Activated naive CD8-positive, alpha-beta T cell treated with anti-CD3 and anti-CD28 coated beads, Interleukin-2, amount 10 ng/mL, durations not matched to agents 7 days and 5 days (primary cell): Measurements from ENCODE around the gene CCND1. TPM values are rescaled to one million over a fixed set of nuclear protein-coding genes. Genes with fewer than 3 reads are reported as not detected.

Experiments used
- ATAC-seq: fragments of 150-1000 bp; cut with Tn5 transposase; one replicate; pipeline ENCODE4 v1.10.0; 2021; ENCODE audit warnings: low read depth, moderate library complexity
- POLR2A ChIA-PET: fragments of 350-600 bp; sonication (Branson Sonifier 250); formaldehyde crosslinking; loops from one replicate; lab custom pipeline; 2021; ENCODE audit warnings: antibody characterized with exemption; lab: Charles Lee
- DNase-seq: peaks from one replicate; pipeline ENCODE4 v3.0.0; 2021
- H3K27ac Mint-ChIP-seq: one replicate; pipeline ENCODE4 v1.8.0; 2022; ENCODE audit warnings: mild to moderate bottlenecking, mixed read lengths
- H3K27me3 Mint-ChIP-seq: one replicate; pipeline ENCODE4 v1.8.0; 2022; ENCODE audit warnings: mild to moderate bottlenecking, moderate library complexity, mixed read lengths
- H3K36me3 Mint-ChIP-seq: one replicate; pipeline ENCODE4 v1.8.0; 2021; ENCODE audit warnings: mild to moderate bottlenecking, mixed read lengths
- H3K4me1 Mint-ChIP-seq: one replicate; pipeline ENCODE4 v1.8.0; 2021; ENCODE audit warnings: mixed read lengths
- H3K4me3 Mint-ChIP-seq: one replicate; pipeline ENCODE4 v1.8.0; 2022; ENCODE audit warnings: mild to moderate bottlenecking, moderate library complexity, mixed read lengths
- H3K9me3 Mint-ChIP-seq: one replicate; pipeline ENCODE4 v1.8.0; 2021; ENCODE audit warnings: mixed read lengths
- total RNA-seq, 2 experiments: library from RNA; stranded (reverse); gene quantifications; one replicate each; pipeline ENCODE4 v1.2.3, GENCODE V29; 2021

CCND1 gene
- total RNA-seq, 2 experiments from 2014 or later, result 0.78 to 0.96 TPM

GRCh38 chr11:69665669-69666068 is 24.7 kb downstream of the CCND1 start:
- POLR2A ChIA-PET, result no interaction called here
- no peak overlapping the region for H3K4me3 Mint-ChIP-seq
- no peak overlapping the region for H3K27ac Mint-ChIP-seq
- H3K9me3 Mint-ChIP-seq, result no peaks in the 10 kb centered on the region
- no peak for ATAC-seq
- H3K36me3 Mint-ChIP-seq, result peaks cover 2% of the 10 kb centered on the region
- DNase-seq, result no peak
- no peaks in the 10 kb centered on the region for H3K27me3 Mint-ChIP-seq
- H3K4me1 Mint-ChIP-seq, result peaks cover 6% of the 10 kb centered on the region

DNA sequence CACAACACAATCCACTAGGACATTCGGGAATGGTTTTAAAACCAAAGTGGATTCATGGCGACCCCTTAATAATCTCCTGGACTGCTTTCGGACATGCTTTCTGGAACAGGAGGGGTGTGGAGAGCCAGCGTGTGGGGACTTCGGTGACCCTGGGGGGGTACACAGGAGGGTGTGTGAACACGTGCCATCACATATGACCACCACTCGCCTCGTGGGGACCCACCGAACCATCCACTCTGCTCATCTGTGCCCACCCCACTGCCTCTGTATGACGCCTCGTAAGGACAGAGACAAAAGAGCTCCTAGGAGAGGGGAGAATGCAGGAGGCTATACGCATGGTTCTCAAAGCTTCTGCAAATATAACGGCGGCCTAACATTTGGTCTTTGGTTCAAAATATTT is 25.3 kb downstream of the CCND1 start:
- DNase-seq, result no peak
- POLR2A ChIA-PET, result interaction anchor here (0.6 kb wide), 1 partner anchor 31 kb away, joined by 3 read pairs; no protein-coding TSS in a partner anchor
- H3K4me3 Mint-ChIP-seq, result no peak overlapping the region
- no peak overlapping the region for H3K27ac Mint-ChIP-seq
- peaks cover 2% of the 10 kb centered on the region for H3K36me3 Mint-ChIP-seq
- no peak for ATAC-seq
- H3K27me3 Mint-ChIP-seq, result no peaks in the 10 kb centered on the region
- H3K4me1 Mint-ChIP-seq, result peaks cover 7% of the 10 kb centered on the region
- H3K9me3 Mint-ChIP-seq, result no peaks in the 10 kb centered on the region

GRCh38 chr11:69666752-69667536 is 26.0 kb downstream of the CCND1 start:
- H3K27ac Mint-ChIP-seq, result no peak overlapping the region
- no peaks in the 10 kb centered on the region for H3K9me3 Mint-ChIP-seq
- H3K27me3 Mint-ChIP-seq, result no peaks in the 10 kb centered on the region
- DNase-seq (no peak), ATAC-seq (no peak)
- POLR2A ChIA-PET, result interaction anchor here (0.6 kb wide), 1 partner anchor 32 kb away, joined by 3 read pairs; no protein-coding TSS in a partner anchor
- peaks cover 7% of the 10 kb centered on the region for H3K4me1 Mint-ChIP-seq
- H3K4me3 Mint-ChIP-seq, result no peak overlapping the region
- peaks cover 2% of the 10 kb centered on the region for H3K36me3 Mint-ChIP-seq

GRCh38 chr11:69667619-69668604 is 27.0 kb downstream of the CCND1 start:
- Mint-ChIP-seq H3K36me3 (peaks cover 2% of the 10 kb centered on the region), H3K4me1 (peaks cover 7% of the 10 kb centered on the region), H3K9me3 (no peaks in the 10 kb centered on the region), H3K27ac (no peak overlapping the region), H3K4me3 (no peak overlapping the region), H3K27me3 (no peaks in the 10 kb centered on the region)
- DNase-seq (no peak), ATAC-seq (no peak)
- POLR2A ChIA-PET, result no interaction called here

GRCh38 chr11:69669486-69669885 is 28.5 kb downstream of the CCND1 start:
- Mint-ChIP-seq H3K4me3 (no peak overlapping the region), H3K27ac (no peak overlapping the region), H3K9me3 (no peaks in the 10 kb centered on the region), H3K4me1 (peaks cover 15% of the 10 kb centered on the region), H3K27me3 (no peaks in the 10 kb centered on the region), H3K36me3 (peaks cover 3% of the 10 kb centered on the region)
- DNase-seq, result no peak
- no peak for ATAC-seq
- POLR2A ChIA-PET, result no interaction called here

- H3K9me3 Mint-ChIP-seq, result no peaks in the 10 kb centered on the region
- DNase-seq, result peak; percentile 60
- H3K4me3 Mint-ChIP-seq, result no peak overlapping the region
- no peaks in the 10 kb centered on the region for H3K27me3 Mint-ChIP-seq
- POLR2A ChIA-PET, result no interaction called here
- no peak for ATAC-seq
- H3K27ac Mint-ChIP-seq, result no peak overlapping the region
- H3K36me3 Mint-ChIP-seq, result peaks cover 3% of the 10 kb centered on the region
- H3K4me1 Mint-ChIP-seq, result peaks cover 16% of the 10 kb centered on the region
Observed at GRCh38 chr11:69670158-69670845, 29.3 kb downstream of the CCND1 start.

DNA sequence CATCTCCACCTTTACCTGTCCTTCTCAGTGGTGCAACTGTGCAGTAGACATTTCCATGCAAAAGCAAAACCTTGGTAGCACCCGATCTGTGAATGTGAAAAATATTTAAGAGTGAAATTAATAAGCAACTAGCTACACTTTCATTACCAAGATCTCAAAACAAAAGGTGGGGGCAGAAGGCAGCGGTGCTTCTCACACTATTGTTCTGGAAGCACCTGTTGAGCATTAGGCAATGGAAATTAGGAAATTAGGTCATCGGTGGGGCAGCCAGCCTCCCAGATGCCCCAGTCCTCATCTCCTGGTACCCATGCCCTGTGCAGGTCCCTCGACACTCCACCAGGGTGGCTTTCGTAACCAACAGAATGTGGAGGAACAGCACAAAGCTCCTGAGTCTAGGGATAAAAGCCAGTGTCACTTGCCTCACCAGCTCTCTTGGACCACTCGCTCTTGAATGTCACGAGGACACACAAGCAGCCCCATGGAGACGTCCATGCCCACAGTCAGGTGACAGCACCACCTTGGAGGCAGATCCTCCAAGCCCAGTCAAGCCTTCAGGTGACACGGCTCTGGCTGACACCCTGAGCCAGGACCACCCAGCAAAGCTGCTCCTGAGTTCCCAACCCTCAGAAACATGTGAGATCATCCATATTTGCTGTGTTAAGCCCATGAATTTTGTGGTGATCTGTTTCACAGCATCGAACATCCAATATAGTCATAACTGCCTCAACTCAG is 30.9 kb downstream of the CCND1 start:
- H3K27ac Mint-ChIP-seq, result no peak overlapping the region
- peaks cover 4% of the 10 kb centered on the region for H3K36me3 Mint-ChIP-seq
- H3K9me3 Mint-ChIP-seq, result no peaks in the 10 kb centered on the region
- H3K4me1 Mint-ChIP-seq, result peaks cover 17% of the 10 kb centered on the region
- H3K27me3 Mint-ChIP-seq, result no peaks in the 10 kb centered on the region
- ATAC-seq (no peak), DNase-seq (no peak)
- POLR2A ChIA-PET, result no interaction called here
- H3K4me3 Mint-ChIP-seq, result no peak overlapping the region

- DNase-seq (no peak), ATAC-seq (no peak)
- Mint-ChIP-seq H3K27ac (peak overlapping the region; percentile 83), H3K27me3 (peaks cover 9% of the 10 kb centered on the region), H3K9me3 (no peaks in the 10 kb centered on the region), H3K4me3 (peak overlapping the region; percentile 94), H3K4me1 (peaks cover 17% of the 10 kb centered on the region), H3K36me3 (peaks cover 4% of the 10 kb centered on the region)
- POLR2A ChIA-PET, result interaction anchor here (0.6 to 1.6 kb wide), 3 partner anchors 265 to 530 kb away, joined by 3 to 6 read pairs (median 4); partner anchors contain the start of gene FADD
Observed at GRCh38 chr11:69674267-69674885, 33.4 kb downstream of the CCND1 start.

- peak; percentile 98 for DNase-seq
- Mint-ChIP-seq H3K4me3 (peak within 1 kb of the TSS; percentile 94), H3K4me1 (peaks cover 16% of the 10 kb centered on the region), H3K27ac (peak within 1 kb of the TSS; percentile 91), H3K9me3 (no peaks in the 10 kb centered on the region), H3K27me3 (peaks cover 9% of the 10 kb centered on the region), H3K36me3 (peaks cover 4% of the 10 kb centered on the region)
- POLR2A ChIA-PET, result interaction anchor here (0.6 to 1.6 kb wide), 5 partner anchors 265 to 1774 kb away, joined by 3 to 6 read pairs (median 3); partner anchors contain the start of gene FADD
- peak; percentile 95 for ATAC-seq
Observed at GRCh38 chr11:69674886-69675714, 34.1 kb downstream of the CCND1 start, which contains the start of gene LTO1. LTO1 (minus strand) TSS chr11:69675353; CDS start chr11:69675239, 114 bp downstream.

GRCh38 chr11:69677749-69678148 is 36.8 kb downstream of the CCND1 start:
- DNase-seq, result no peak
- H3K36me3 Mint-ChIP-seq, result peaks cover 4% of the 10 kb centered on the region
- H3K9me3 Mint-ChIP-seq, result no peaks in the 10 kb centered on the region
- H3K4me3 Mint-ChIP-seq, result no peak overlapping the region
- H3K27ac Mint-ChIP-seq, result no peak overlapping the region
- peaks cover 9% of the 10 kb centered on the region for H3K27me3 Mint-ChIP-seq
- no peak for ATAC-seq
- H3K4me1 Mint-ChIP-seq, result peaks cover 11% of the 10 kb centered on the region
- POLR2A ChIA-PET, result no interaction called here

DNA sequence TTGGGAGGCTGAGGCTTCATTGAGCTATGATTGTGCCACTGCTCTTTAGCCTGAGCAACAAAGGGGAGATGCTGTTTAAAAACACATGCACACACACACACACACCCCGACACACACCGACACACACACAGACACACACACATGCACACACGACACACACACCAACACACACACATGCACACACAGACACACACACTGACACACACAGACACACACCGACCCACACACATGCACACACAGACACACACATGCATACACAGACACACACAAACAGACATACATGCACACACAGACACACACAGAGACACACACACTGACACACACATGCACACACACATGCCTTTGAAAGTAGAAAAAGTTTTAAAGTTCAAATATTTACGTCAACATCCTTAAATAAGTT is 39.7 kb downstream of the CCND1 start:
- Mint-ChIP-seq H3K27ac (no peak overlapping the region), H3K9me3 (no peaks in the 10 kb centered on the region), H3K27me3 (peaks cover 16% of the 10 kb centered on the region), H3K4me3 (no peak overlapping the region), H3K4me1 (no peaks in the 10 kb centered on the region), H3K36me3 (no peaks in the 10 kb centered on the region)
- ATAC-seq, result no peak
- POLR2A ChIA-PET, result no interaction called here
- DNase-seq, result no peak
